OCI-LY3 (cell line): ENCODE results near the gene SLC8A1.

Source experiments
- EZH2phosphoT487 ChIP-seq: fragments of 200-600 bp; shearing (Covaris generic); IDR thresholded peaks from 2 replicates; pipeline ENCODE4 v1.6.1; 2018; ENCODE audit warnings: antibody characterized with exemption, mixed run types, low read depth
- TF ChIP-seq, protein P1 (sequence below): fragments of 200-600, 300-600 bp; sonication (generic); IDR thresholded peaks from 2 replicates; pipeline ENCODE4 v1.5.1; 2014; ENCODE audit warnings: antibody characterized with exemption, low read length, low read depth

GRCh38 chr2:40341198-40341597, 110.7 kb downstream of the SLC8A1 start:
- TF ChIP-seq, protein P1, sequence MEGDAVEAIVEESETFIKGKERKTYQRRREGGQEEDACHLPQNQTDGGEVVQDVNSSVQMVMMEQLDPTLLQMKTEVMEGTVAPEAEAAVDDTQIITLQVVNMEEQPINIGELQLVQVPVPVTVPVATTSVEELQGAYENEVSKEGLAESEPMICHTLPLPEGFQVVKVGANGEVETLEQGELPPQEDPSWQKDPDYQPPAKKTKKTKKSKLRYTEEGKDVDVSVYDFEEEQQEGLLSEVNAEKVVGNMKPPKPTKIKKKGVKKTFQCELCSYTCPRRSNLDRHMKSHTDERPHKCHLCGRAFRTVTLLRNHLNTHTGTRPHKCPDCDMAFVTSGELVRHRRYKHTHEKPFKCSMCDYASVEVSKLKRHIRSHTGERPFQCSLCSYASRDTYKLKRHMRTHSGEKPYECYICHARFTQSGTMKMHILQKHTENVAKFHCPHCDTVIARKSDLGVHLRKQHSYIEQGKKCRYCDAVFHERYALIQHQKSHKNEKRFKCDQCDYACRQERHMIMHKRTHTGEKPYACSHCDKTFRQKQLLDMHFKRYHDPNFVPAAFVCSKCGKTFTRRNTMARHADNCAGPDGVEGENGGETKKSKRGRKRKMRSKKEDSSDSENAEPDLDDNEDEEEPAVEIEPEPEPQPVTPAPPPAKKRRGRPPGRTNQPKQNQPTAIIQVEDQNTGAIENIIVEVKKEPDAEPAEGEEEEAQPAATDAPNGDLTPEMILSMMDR: no peak
- no peak for TF ChIP-seq EZH2phosphoT487
